Stimulated activated naive CD8-positive, alpha-beta T cell treated with anti-CD3 and anti-CD28 coated beads, Interleukin-15, Interleukin-2, amounts not matched to agents 100 U/mL and 50 U/mL, for 24 hours (primary cell): ENCODE measurements around the gene STK33.

Experiments used
- ATAC-seq: fragments of 150-1000 bp; cut with Tn5 transposase; one replicate; pipeline ENCODE4 v1.10.0; 2021
- DNase-seq: peaks from one replicate; pipeline ENCODE4 v3.0.0; 2021

STK33 gene

DNA sequence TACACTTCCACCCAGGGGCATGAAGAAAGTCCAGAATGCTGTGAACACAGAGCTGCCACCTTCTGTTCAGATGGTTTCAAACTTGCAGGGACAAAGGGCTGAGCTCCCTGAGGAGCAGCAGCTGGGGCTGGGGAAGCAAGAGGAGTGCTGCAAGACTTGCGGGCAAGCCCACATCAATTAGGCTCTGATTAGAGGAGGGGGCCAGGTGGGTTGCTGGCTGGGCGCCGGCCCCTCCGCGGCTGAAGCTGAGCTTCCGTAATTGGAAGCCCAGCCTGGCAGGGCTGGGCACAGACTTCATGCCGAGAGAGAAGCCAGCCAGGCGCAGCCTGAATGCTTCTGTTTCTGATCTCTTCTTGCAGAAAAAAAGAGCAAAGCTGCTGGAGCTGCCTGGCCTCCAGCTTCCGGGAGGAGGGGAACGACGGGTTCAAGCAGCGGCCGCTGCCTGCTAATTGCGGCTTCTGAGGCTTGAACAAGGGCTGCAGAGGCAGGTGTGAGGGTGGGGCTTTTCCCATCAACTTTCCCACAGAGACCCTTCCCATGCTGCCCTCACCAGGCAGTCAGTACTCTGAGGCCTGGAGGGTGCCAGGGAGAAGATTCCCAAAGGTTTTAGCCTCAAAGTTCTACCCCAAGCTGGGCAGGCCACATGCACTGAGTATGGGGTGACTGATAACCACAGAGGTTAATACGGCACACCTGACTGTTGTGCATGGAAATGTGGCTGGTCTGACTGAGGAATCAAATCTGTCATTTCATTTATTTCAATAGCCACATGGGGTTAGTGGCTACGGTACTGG lies 239.2 kb downstream of the STK33 start:
- no peak for ATAC-seq

DNA sequence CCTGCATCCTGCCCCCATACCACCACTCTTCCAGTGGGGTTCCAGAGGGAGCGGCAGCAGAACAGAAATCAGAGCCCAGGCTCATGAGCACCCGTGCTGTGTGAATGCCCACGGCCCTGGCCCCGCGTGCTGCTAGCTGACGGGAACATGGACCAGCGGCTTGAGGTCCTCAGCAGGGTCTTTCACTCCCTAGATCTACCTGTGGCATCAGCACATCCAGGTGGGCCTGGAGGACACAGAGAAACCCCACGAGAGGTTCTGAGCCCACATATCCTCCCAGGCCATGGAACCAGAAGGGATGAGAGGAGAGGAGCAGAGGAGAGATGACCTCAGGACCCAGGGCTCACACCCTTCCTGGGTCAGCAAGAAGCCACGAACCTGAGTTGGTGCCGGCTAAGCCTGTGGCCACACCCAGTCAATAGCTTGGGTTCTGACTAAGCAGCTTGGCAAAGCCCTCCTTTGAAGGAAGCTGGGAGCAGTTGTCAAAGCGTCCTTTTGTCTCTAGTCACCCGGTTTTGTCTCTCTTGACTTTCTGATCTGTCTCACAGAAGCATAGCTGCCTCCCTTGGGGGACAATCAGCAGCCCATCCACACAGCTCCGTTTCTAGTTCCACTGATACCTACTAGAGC lies 241.0 kb downstream of the STK33 start:
- no peak for DNase-seq
- ATAC-seq: no peak

More for the DNA sequence above, 239.2 kb downstream of the STK33 start:
- DNase-seq: no peak

DNA sequence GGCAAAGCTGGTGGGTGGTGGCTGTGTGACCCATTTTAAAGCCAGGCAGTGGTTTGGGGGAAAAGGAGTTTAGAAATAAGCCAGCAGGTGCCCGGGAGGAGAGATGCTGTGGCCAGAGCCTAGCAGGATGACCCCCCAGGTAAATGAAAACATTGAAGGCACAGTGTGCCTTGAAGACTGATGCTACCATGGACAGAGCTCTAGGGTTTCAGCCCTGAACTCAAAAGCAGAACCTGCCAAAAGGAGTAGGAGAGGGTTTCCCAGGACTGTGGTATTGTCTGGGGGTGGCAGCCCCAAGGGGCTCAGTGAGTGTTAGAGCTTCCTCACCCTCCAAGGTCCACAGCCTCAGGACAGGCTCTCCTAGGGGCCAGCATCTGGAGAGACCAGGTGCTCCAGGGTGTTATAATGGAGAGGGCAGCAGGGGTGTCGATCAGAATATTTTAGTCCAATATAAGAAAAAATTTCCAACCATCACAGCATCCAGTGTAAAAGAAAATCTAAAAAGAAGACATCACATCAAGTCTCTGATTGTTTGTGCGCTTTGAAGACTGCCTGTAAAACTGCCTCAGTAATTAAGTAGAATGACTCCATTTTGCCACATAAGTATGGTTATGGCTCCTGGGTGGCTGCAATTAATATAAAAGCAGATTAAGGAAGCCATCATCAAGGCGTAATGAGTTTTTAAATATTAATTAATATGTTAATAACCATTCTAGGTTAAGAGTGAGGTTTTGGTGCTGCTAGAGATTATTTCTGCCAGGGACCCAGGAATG lies 241.7 kb downstream of the STK33 start:
- DNase-seq (no peak), ATAC-seq (no peak)

DNA sequence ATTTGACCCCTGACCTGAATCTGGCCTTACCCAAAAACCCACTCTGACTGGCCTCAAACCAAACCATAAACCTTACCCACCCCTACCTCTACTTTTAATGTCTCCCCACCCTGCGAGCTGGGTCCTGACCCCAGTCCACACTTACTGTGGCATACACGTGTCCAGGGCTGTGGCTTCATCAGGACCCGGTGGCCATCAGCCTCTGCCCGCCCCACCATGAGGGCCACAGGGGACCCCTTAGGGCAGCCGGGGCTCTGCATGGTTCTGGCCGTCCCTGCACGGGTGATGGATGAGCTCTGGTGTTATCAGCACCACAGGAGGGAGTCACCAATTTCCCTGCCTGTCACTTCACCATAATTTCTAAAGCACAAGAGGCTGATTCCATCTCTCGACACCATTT lies 242.8 kb downstream of the STK33 start:
- no peak for ATAC-seq

DNA sequence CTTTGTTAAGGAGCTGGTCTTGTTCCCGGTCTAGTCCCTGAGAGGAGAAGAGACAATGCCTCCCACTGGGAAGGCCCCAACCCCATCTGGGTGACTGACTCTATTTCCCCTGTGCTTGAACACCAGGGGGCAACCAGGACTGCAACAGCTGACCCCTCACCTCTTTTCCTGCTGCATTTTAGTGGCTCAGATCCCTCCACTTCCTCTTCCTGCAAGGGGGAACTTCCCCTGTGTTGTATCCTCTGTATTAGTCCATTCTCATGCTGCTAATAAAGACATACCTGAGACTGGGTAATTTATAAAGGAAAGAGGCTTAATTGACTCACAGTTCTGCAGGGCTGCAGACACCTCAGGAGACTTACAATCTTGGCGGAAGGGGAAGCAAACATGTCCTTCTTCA lies 246.1 kb downstream of the STK33 start:
- ATAC-seq (no peak), DNase-seq (no peak)

More for the DNA sequence above, 242.8 kb downstream of the STK33 start:
- no peak for DNase-seq

DNA sequence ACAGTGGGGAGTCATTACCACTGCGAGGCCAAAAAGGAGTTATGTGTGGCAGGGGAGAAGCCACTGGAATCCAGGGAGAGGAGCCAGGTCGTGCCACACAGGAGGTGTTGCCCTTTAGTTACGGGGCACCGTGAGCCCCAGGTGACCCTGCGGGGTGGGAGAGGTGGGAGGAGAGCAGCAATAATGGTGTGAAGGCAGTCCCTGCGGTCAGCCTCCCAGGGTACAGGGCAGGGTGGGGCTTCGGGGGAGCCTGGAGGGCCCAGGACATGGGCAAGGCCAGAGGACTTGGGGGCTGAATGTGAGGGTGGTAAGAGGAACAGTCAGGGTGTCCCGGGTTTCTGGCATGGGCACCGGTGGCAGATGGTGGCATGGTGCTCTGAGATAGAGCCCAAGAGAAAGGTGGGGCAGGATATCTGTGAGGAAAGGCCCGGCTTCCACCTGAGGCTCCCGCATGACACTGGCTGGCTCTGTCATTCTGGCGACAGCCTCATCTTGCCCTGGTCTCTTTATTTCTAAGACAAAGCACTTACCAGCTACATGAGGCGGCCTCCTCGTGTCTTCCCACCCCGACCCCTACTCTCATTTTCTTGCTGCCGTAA lies 247.8 kb downstream of the STK33 start:
- ATAC-seq: no peak
- DNase-seq: no peak

DNA sequence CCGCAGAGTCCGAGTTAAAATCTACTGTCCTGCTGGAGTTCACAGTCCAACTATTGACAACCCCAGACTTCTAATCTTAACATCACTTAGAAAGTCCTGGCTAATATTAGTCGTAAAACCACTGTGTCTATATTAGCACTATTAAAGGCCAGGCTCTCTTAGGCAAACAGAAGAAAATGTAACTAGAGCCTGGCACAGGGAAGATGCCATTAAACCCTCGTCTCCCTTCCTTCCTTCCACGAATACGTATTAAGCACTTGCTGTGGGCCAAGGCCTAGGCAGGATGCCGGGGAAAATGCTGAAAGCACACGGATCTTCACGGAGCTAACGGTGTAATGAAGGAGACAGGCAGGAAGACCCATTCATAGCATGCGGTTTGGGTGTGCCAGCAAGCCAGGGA lies 248.8 kb downstream of the STK33 start:
- no peak for DNase-seq
- no peak for ATAC-seq

DNA sequence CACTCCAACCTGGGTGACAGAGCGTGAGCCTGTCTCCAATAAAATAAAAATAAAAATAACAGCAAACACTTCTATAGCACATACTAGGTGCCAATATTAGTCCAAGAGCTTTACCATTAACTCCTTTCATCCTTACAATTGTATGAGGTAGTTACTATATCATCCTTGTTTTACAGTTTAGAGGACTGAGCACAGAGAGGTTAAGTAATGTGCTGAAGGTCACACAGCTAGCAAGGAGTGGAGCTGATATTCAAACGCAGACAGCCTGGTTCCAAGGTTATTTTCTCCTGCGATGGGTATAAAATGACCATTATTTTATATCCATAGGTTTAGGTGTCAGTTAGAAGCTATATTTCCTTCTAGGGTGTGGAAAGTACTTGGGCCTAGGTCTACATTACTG lies 249.7 kb downstream of the STK33 start:
- ATAC-seq (no peak), DNase-seq (no peak)

DNA sequence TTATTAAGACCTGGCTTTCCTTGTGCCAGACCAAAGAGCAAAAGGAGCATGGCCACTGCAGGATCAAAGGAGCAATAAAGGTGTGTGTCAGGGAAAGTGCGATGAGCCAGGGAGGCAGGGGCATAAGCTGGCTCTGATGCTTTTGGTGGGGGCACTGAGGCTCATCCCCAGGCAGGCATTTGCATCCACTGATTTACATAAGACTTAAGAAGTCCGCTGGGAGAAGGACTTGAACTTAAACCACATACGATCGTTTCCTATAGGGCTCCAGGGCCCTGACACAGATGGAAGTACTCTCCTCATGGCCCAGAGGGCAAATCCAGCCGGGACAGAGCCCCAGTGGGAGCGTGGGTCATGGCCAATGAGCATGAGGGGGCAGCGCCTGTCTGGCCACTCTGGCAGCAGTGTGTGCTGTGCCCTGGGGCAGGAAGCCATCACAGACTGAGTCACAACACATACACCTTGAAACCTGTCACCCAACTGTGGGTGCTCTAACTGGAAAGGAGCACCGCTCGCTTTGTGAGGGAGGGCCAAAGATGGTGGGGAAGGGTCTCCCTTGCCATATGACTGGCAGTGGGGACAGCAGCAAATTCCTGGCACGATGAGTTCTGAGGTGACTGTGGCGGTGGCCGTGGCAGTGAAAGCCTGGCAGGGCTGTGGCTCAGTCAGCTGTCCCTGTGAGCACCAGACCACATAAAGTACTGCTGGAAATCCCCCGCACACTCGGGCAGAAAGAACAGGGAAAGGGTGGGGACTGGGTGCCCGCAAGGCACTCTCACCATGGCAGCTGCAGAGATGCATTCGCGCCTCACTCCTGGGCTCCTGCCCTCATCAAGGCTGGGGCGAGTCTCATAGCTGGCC lies 251.0 kb downstream of the STK33 start:
- ATAC-seq (peak; percentile 73), DNase-seq (peak; percentile 28)

DNA sequence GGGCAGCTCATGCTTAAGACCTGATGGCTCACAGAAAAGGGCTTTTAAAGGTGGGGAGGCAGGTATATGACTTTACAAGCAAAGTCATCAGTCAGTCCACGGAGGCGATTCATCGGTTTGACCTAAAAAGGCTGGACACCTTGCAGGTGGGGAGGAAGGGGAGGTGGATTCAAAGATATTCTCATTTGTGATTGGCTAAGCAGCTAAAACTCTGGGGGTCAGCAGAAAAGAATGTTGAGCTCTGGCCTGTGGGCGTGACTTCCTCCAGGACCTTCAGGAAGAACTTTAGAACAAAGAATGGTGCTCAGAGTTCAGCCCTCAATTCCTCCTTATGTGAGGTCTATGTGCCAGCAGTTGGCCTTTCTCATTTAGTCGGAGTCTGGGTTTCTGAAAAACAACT lies 252.0 kb downstream of the STK33 start:
- no peak for DNase-seq
- ATAC-seq: no peak
